K562 (cell line): ENCODE measurements around the gene CPED1. TPM values are rescaled to one million over a fixed set of nuclear protein-coding genes. Genes with fewer than 3 reads are reported as not detected.
A peak's percentile ranks its signal among the peaks of the same experiment; 100 is the strongest.

Experiments
- CC2D1A ChIP-seq: fragments of 450-650 bp; IDR thresholded peaks from 2 replicates; pipeline ENCODE4 v1.6.1; 2017; ENCODE audit warnings: mild to moderate bottlenecking
- CSDE1 ChIP-seq, 2 experiments: fragments of 450-650 bp; IDR thresholded peaks; 2 replicates each; pipeline ENCODE4 v1.6.1; 2016; ENCODE audit warnings: mild to moderate bottlenecking in 1 of 2
- FIP1L1 ChIP-seq: fragments of 200-400 bp; formaldehyde crosslinking; IDR thresholded peaks from 2 replicates; pipeline ENCODE4 v1.6.1; 2018; ENCODE audit warnings: mild to moderate bottlenecking, low read depth, low read length; ENCODE audit not compliant: poor library complexity, severe bottlenecking
- JUN ChIP-seq, 2 experiments: sonication (generic) in 1 of 2; formaldehyde crosslinking in 1 of 2; IDR thresholded peaks; 2 replicates each; pipeline versions ENCODE4 v1.6.1 to v1.8.0; 2012 to 2022; ENCODE audit warnings: borderline replicate concordance in 2 of 2, mild to moderate bottlenecking in 2 of 2, improper control_type of control experiment in 1 of 2, low read depth in 1 of 2, low read length in 1 of 2, missing genetic modification reagents in 1 of 2
- KAT8 ChIP-seq: fragments of 450-650 bp; IDR thresholded peaks from 2 replicates; pipeline ENCODE4 v1.6.1; 2016; ENCODE audit warnings: low read depth, mild to moderate bottlenecking
- KLF13 ChIP-seq: fragments of 450-650 bp; IDR thresholded peaks from 2 replicates; pipeline ENCODE4 v1.6.1; 2016; ENCODE audit warnings: missing genetic modification characterization, low read depth, mild to moderate bottlenecking, missing compliant biosample characterization, moderate library complexity, borderline replicate concordance
- MAFK ChIP-seq: IDR thresholded peaks from 2 replicates; pipeline ENCODE4 v1.6.1; 2011; ENCODE audit warnings: low read length, improper control_type of control experiment
- PCBP2 ChIP-seq: fragments of 200-400 bp; formaldehyde crosslinking; IDR thresholded peaks from 2 replicates; pipeline ENCODE4 v1.6.1; 2018; ENCODE audit warnings: low read length, low read depth, mild to moderate bottlenecking, moderate library complexity; ENCODE audit not compliant: poor library complexity, severe bottlenecking
- RBBP5 ChIP-seq: fragments of 200-600 bp; sonication (generic); IDR thresholded peaks from 2 replicates; pipeline ENCODE4 v1.6.1; 2012; ENCODE audit warnings: borderline replicate concordance, mild to moderate bottlenecking, low read length, control low read depth, inconsistent platforms; ENCODE audit not compliant: insufficient read depth, poor library complexity, severe bottlenecking
- SMAD4 ChIP-seq: fragments of 250-450 bp; sonication (Bioruptor Pico); conservative IDR thresholded peaks from 2 replicates; pipeline ENCODE4 v1.8.0; 2021; ENCODE audit warnings: inconsistent platforms, mild to moderate bottlenecking, moderate library complexity
- SPI1 ChIP-seq: IDR thresholded peaks from 2 replicates; pipeline ENCODE4 v1.6.1; 2011; ENCODE audit warnings: low read depth, low read length, control low read depth, borderline replicate concordance
- TCFL5 ChIP-seq: fragments of 250-450 bp; sonication (Bioruptor Pico); conservative IDR thresholded peaks from 2 replicates; pipeline ENCODE4 v1.6.1; 2021; ENCODE audit warnings: mild to moderate bottlenecking, moderate library complexity, matching md5 sums
- TEAD1 ChIP-seq, 2 experiments: fragments of 450-650 bp in 1 of 2; sonication (generic) in 1 of 2; formaldehyde crosslinking; IDR thresholded peaks; 2 replicates each; pipeline versions ENCODE4 v1.4.0 to v1.8.0; 2020 to 2022; ENCODE audit warnings: mild to moderate bottlenecking in 2 of 2, missing genetic modification reagents in 1 of 2
- TEAD4 ChIP-seq, 2 experiments: sonication (generic) in 1 of 2; formaldehyde crosslinking in 1 of 2; IDR thresholded peaks; 2 replicates each; pipeline versions ENCODE4 v1.6.1 to v1.8.0; 2012 to 2022; ENCODE audit warnings: borderline replicate concordance in 1 of 2, inconsistent platforms in 1 of 2, low read length in 1 of 2, mild to moderate bottlenecking in 1 of 2, missing genetic modification reagents in 1 of 2
- ZBTB12 ChIP-seq: fragments of 250-450 bp; sonication (Bioruptor Pico); IDR thresholded peaks from 2 replicates; pipeline ENCODE4 v1.4.0; 2020
- ZFP1 ChIP-seq: fragments of 450-650 bp; formaldehyde crosslinking; IDR thresholded peaks from 2 replicates; pipeline ENCODE4 v1.4.0; 2020; ENCODE audit warnings: mild to moderate bottlenecking, mixed read lengths
- ZNF175 ChIP-seq: fragments of 200-800 bp; sonication (Bioruptor generic); IDR thresholded peaks from 2 replicates; pipeline ENCODE4 v1.6.1; 2016; ENCODE audit warnings: low read depth, mild to moderate bottlenecking, missing genetic modification characterization, missing compliant biosample characterization
- ZNF184 ChIP-seq: sonication (generic); formaldehyde crosslinking; IDR thresholded peaks from 2 replicates; pipeline ENCODE4 v1.5.0; 2020; ENCODE audit warnings: missing genetic modification reagents
- ZNF23 ChIP-seq: fragments of 250-450 bp; sonication (Bioruptor Pico); IDR thresholded peaks from 2 replicates; pipeline ENCODE4 v1.4.0; 2020; ENCODE audit warnings: mild to moderate bottlenecking
- polyA plus RNA-seq, 8 experiments: library from polyadenylated mRNA; depleted of rRNA in 4 of 8; stranded (reverse) in 5 of 8; unstranded in 3 of 8; fragments of >200 nt; fragmentation: Nextera tagmentation in 2 of 8; fragmentation: Illumina TruSeq in 1 of 8; extraction: Ambion mirVana in 2 of 8; extraction: Trizol in 1 of 8; gene quantifications; 2 replicates each; pipeline versions ENCODE4 v1.2.1 to v1.2.3, GENCODE V29; 2011 to 2014; ENCODE audit warnings: inconsistent platforms in 1 of 8, missing spikeins in 1 of 8
- total RNA-seq, 7 experiments: library from RNA; depleted of rRNA in 6 of 7; stranded (reverse); fragments of >200 nt in 6 of 7; fragmentation: Illumina TruSeq in 2 of 7; extraction: Trizol in 2 of 7; gene quantifications; 2 replicates each; pipeline versions ENCODE4 v1.2.1 to v1.2.3, GENCODE V29; 2011 to 2021; ENCODE audit warnings: low replicate concordance in 1 of 7
- TF ChIP-seq, protein P1 (sequence below): sonication (generic); formaldehyde crosslinking; IDR thresholded peaks from 2 replicates; pipeline ENCODE4 v1.8.0; 2022; ENCODE audit warnings: missing genetic modification reagents, mild to moderate bottlenecking, moderate library complexity, borderline replicate concordance
- TF ChIP-seq, protein P2 (sequence below): fragments of 450-650 bp; IDR thresholded peaks from 2 replicates; pipeline ENCODE4 v1.6.1; 2016
- TF ChIP-seq, protein P3 (sequence below): fragments of 250-450 bp; sonication (Bioruptor Pico); IDR thresholded peaks from 2 replicates; pipeline ENCODE4 v1.5.0; 2020; ENCODE audit warnings: mild to moderate bottlenecking, borderline replicate concordance

CPED1 gene
- total and polyA plus RNA-seq, 9 of the 15 experiments (the other 6 are each of a cell fraction or from before 2014, with no cell fraction given), result 195 to 393 (median 290) TPM

DNA sequence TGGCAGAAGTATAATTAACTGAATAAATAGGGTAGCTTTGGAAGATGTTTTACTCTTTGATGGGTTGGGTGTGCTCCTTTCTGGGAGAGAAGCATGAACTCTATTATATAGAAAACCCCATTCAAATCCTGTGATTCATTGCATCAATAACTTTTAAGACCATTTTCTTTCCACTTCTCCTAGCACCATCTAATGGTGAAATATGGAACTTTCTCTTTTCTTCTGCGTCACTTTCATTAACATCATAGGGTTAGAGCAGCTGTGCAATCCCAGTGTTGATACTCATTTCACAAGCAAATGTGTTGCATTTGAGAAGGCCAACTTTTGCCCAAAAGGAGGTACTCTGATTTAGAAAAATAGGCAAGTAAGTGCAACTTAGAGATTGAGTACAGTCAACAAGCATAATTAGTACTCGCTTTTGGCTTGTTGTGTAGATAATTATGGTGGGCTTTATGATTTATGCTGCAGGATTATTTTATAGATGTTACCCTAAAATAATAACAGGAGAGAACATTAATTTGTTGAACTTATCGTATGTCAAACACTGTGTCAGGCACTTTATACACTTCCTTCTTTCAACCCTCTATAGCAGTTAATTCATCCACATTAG lies 92.9 kb downstream of the CPED1 start (continued):
- TF ChIP-seq ZNF175 (peak; percentile 74; the same call in 1 of the 2 replicates), ZFP1 (CRISPR knock-in tag) (no peak; the same call in 1 of the 2 replicates), MAFK (no peak), TEAD4 (IDR thresholded peaks at IDR 0.05; ENCODE audit: low read length) (peak; percentile 12; the same call in 1 of the 2 replicates), TEAD4 (CRISPR knock-in tag; IDR thresholded peaks at IDR 0.05; ENCODE audit: borderline replicate concordance) (no peak), SPI1 (no peak), ZBTB12 (CRISPR knock-in tag) (0 out of 2 replicates have a peak, but pooled peaks have one; percentile 4), ZNF23 (CRISPR knock-in tag) (peak; percentile 87), KLF13 (tag) (no peak), TEAD1 (CRISPR knock-in tag; IDR thresholded peaks at IDR 0.05) (no peak; a peak in 1 of 4 replicates), JUN (IDR thresholded peaks at IDR 0.05; ENCODE audit: borderline replicate concordance, low read depth, low read length) (no peak), JUN (CRISPR knock-in tag; IDR thresholded peaks at IDR 0.05; ENCODE audit: borderline replicate concordance) (no peak), CSDE1 (IDR thresholded peaks at IDR 0.05) (no peak), SMAD4 (CRISPR knock-in tag) (no peak), PCBP2 (no peak), ZNF184 (CRISPR knock-in tag) (no peak), FIP1L1 (peak; percentile 29), CC2D1A (peak; percentile 35; the same call in 1 of the 2 replicates), RBBP5 (no peak), TCFL5 (CRISPR knock-in tag) (no peak), KAT8 (no peak)
- TF ChIP-seq, protein P1, sequence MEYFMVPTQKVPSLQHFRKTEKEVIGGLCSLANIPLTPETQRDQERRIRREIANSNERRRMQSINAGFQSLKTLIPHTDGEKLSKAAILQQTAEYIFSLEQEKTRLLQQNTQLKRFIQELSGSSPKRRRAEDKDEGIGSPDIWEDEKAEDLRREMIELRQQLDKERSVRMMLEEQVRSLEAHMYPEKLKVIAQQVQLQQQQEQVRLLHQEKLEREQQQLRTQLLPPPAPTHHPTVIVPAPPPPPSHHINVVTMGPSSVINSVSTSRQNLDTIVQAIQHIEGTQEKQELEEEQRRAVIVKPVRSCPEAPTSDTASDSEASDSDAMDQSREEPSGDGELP (CRISPR knock-in tag), result peak; percentile 51; the same call in 1 of the 2 replicates
- TF ChIP-seq, protein P2, sequence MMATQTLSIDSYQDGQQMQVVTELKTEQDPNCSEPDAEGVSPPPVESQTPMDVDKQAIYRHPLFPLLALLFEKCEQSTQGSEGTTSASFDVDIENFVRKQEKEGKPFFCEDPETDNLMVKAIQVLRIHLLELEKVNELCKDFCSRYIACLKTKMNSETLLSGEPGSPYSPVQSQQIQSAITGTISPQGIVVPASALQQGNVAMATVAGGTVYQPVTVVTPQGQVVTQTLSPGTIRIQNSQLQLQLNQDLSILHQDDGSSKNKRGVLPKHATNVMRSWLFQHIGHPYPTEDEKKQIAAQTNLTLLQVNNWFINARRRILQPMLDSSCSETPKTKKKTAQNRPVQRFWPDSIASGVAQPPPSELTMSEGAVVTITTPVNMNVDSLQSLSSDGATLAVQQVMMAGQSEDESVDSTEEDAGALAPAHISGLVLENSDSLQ, result peak; percentile 39
- TF ChIP-seq, protein P3, sequence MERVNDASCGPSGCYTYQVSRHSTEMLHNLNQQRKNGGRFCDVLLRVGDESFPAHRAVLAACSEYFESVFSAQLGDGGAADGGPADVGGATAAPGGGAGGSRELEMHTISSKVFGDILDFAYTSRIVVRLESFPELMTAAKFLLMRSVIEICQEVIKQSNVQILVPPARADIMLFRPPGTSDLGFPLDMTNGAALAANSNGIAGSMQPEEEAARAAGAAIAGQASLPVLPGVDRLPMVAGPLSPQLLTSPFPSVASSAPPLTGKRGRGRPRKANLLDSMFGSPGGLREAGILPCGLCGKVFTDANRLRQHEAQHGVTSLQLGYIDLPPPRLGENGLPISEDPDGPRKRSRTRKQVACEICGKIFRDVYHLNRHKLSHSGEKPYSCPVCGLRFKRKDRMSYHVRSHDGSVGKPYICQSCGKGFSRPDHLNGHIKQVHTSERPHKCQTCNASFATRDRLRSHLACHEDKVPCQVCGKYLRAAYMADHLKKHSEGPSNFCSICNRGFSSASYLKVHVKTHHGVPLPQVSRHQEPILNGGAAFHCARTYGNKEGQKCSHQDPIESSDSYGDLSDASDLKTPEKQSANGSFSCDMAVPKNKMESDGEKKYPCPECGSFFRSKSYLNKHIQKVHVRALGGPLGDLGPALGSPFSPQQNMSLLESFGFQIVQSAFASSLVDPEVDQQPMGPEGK (CRISPR knock-in tag), result peak; percentile 17; the same call in 1 of the 2 replicates
